Natural killer cell (primary cell): ENCODE measurements around the gene BEST2. TPM values are rescaled to one million over a fixed set of nuclear protein-coding genes. Genes with fewer than 3 reads are reported as not detected.

Source experiments
- ATAC-seq, 3 donors: fragments of 150-1000 bp in 2 of 3; fragments of 200-7000 bp in 1 of 3; cut with Tn5 transposase; 1 replicate in 1 of 3; 2 replicates in 2 of 3; pipeline ENCODE4 v1.10.0; 2021; ENCODE audit warnings: mild to moderate bottlenecking in 2 of 3, moderate library complexity in 2 of 3
- DNase-seq, 2 donors: peaks; one replicate each; pipeline versions ENCODE4 v3.0.0 to v3.0.0-alpha.2; 2013 to 2021; ENCODE audit warnings: mixed read lengths in 1 of 2
- H3K27ac ChIP-seq: one replicate; pipeline ENCODE4 v1.5.1; 2013; ENCODE audit warnings: mild to moderate bottlenecking, low read length
- H3K27me3 ChIP-seq: one replicate; pipeline ENCODE4 v1.6.1; 2013; ENCODE audit warnings: low read length; ENCODE audit not compliant: control insufficient read depth, insufficient read depth
- H3K36me3 ChIP-seq: one replicate; pipeline ENCODE4 v1.6.1; 2013; ENCODE audit warnings: low read length; ENCODE audit not compliant: control insufficient read depth, insufficient read depth
- H3K4me1 ChIP-seq: one replicate; pipeline ENCODE4 v1.6.1; 2013; ENCODE audit warnings: low read length; ENCODE audit not compliant: control insufficient read depth, insufficient read depth
- H3K4me3 ChIP-seq: one replicate; pipeline ENCODE4 v1.5.1; 2013; ENCODE audit warnings: low read length
- H3K9me3 ChIP-seq: one replicate; pipeline ENCODE4 v1.6.1; 2013; ENCODE audit warnings: low read length; ENCODE audit not compliant: control insufficient read depth, insufficient read depth
- H3K27ac Mint-ChIP-seq, 2 donors: one replicate each; pipeline ENCODE4 v1.8.0; 2022; ENCODE audit warnings: mild to moderate bottlenecking in 2 of 2, mixed read lengths in 2 of 2, moderate library complexity in 1 of 2
- H3K27me3 Mint-ChIP-seq, 2 donors: one replicate each; pipeline ENCODE4 v1.8.0; 2022; ENCODE audit warnings: low read depth in 2 of 2, mixed read lengths in 2 of 2
- H3K36me3 Mint-ChIP-seq: one replicate; pipeline ENCODE4 v1.8.0; 2022; ENCODE audit warnings: mixed read lengths
- H3K4me1 Mint-ChIP-seq, 2 donors: one replicate each; pipeline ENCODE4 v1.8.0; 2022; ENCODE audit warnings: mixed read lengths in 2 of 2
- H3K4me3 Mint-ChIP-seq: one replicate; pipeline ENCODE4 v1.8.0; 2022; ENCODE audit warnings: mild to moderate bottlenecking, moderate library complexity, mixed read lengths
- H3K9me3 Mint-ChIP-seq, 2 donors: one replicate each; pipeline ENCODE4 v1.8.0; 2022; ENCODE audit warnings: mixed read lengths in 2 of 2
- WGBS: methylation state at CpG from one replicate; pipeline ENCODE4 v1.1.7; 2013; ENCODE audit warnings: missing lambda C conversion rate; ENCODE audit not compliant: insufficient coverage; 5-methylcytosine and 5-hydroxymethylcytosine counted together
- intact Hi-C: fragments of 100-400 bp; cut with micrococcal nuclease; formaldehyde crosslinking; loops from one replicate; pipeline ENCODE4 v1.14.2; 2022
- total RNA-seq, 4 donors: library from RNA; stranded (reverse); fragments of 120-200 nt in 1 of 4; gene quantifications; one replicate each; pipeline versions ENCODE4 v1.2.3 to v1.2.4, GENCODE V29; 2013 to 2022
- TF ChIP-seq, protein P1 (sequence below): fragments of 200-600 bp; IDR thresholded peaks from one replicate; pipeline ENCODE4 v1.8.0; 2022; ENCODE audit warnings: antibody characterized with exemption

BEST2 gene
- total RNA-seq, 3 donors from 2014 or later (not counting 1 experiment from before 2014, with no cell fraction given) = not detected

GRCh38 chr19:12756150-12756883 lies 4.7 kb downstream of the BEST2 start:
- intact Hi-C loops = loop anchor here (2.0 kb wide), 1 partner anchor 40 kb away; no protein-coding TSS in a partner anchor
- Histone ChIP-seq H3K4me1 (peaks cover 9% of the 10 kb centered on the region), H3K4me3 (no peak overlapping the region), H3K27me3 (peaks cover 2% of the 10 kb centered on the region), H3K36me3 (no peaks in the 10 kb centered on the region), H3K9me3 (no peaks in the 10 kb centered on the region), H3K27ac (no peak overlapping the region)
- WGBS = 91% methylated on average over 19 of the region's 19 CpGs
- DNase-seq (no peak), ATAC-seq (no peak)
- H3K4me3 Mint-ChIP-seq = peak overlapping the region; percentile 9
- H3K27ac Mint-ChIP-seq = no peak overlapping the region
- peaks cover 0 to 12% of the 10 kb centered on the region in 2 donors for H3K27me3 Mint-ChIP-seq
- H3K4me1 Mint-ChIP-seq = peaks cover 0 to 5% of the 10 kb centered on the region in 2 donors
- no peaks in the 10 kb centered on the region for H3K9me3 Mint-ChIP-seq
- TF ChIP-seq, protein P1, sequence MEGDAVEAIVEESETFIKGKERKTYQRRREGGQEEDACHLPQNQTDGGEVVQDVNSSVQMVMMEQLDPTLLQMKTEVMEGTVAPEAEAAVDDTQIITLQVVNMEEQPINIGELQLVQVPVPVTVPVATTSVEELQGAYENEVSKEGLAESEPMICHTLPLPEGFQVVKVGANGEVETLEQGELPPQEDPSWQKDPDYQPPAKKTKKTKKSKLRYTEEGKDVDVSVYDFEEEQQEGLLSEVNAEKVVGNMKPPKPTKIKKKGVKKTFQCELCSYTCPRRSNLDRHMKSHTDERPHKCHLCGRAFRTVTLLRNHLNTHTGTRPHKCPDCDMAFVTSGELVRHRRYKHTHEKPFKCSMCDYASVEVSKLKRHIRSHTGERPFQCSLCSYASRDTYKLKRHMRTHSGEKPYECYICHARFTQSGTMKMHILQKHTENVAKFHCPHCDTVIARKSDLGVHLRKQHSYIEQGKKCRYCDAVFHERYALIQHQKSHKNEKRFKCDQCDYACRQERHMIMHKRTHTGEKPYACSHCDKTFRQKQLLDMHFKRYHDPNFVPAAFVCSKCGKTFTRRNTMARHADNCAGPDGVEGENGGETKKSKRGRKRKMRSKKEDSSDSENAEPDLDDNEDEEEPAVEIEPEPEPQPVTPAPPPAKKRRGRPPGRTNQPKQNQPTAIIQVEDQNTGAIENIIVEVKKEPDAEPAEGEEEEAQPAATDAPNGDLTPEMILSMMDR = no peak
- no peaks in the 10 kb centered on the region for H3K36me3 Mint-ChIP-seq

GRCh38 chr19:12757544-12758274 lies 6.1 kb downstream of the BEST2 start:
- DNase-seq (peak; percentile 70 to 77), ATAC-seq (peak; percentile 80 to 83 (median 82))
- Histone ChIP-seq H3K9me3 (no peaks in the 10 kb centered on the region), H3K27me3 (peaks cover 2% of the 10 kb centered on the region), H3K27ac (no peak overlapping the region), H3K36me3 (no peaks in the 10 kb centered on the region), H3K4me1 (peaks cover 9% of the 10 kb centered on the region), H3K4me3 (no peak overlapping the region)
- Mint-ChIP-seq H3K27ac (no peak overlapping the region), H3K4me3 (no peak overlapping the region), H3K4me1 (peaks cover 0 to 5% of the 10 kb centered on the region in 2 donors), H3K27me3 (peaks cover 0 to 9% of the 10 kb centered on the region in 2 donors), H3K36me3 (no peaks in the 10 kb centered on the region), H3K9me3 (no peaks in the 10 kb centered on the region)
- WGBS = 13% methylated on average over 60 of the region's 60 CpGs
- TF ChIP-seq, protein P1 = peak; percentile 83
- intact Hi-C loops = loop anchor here (1.0 to 2.0 kb wide), 2 partner anchors 41 to 193 kb away; no protein-coding TSS in a partner anchor

DNA sequence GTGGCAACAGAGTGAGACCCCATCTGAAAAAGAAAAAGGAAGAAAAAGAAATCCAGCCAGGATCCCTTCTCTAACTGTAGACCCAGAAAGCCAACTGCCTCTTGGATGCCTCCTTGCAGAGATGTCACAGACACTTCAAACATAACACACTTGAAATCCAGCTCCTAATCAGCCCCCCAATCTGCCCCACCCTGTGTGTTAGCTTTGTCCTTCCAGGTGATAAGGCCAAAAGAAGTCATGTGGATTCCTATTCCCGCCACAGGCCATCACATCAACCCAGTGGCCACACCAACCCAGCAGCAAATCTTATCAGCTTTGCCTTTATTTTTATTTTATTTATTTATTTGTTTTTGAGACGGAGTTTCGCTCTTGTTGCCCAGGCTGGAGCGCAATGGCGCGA lies 8.1 kb downstream of the BEST2 start:
- no peak overlapping the region for H3K27ac ChIP-seq
- TF ChIP-seq, protein P1 = no peak
- no peak for ATAC-seq
- peaks cover 2% of the 10 kb centered on the region for H3K27me3 ChIP-seq
- no peak overlapping the region for H3K27ac Mint-ChIP-seq
- DNase-seq = no peak
- H3K36me3 ChIP-seq = no peaks in the 10 kb centered on the region
- no peaks in the 10 kb centered on the region for H3K36me3 Mint-ChIP-seq
- H3K27me3 Mint-ChIP-seq = peaks cover 0 to 6% of the 10 kb centered on the region in 2 donors
- peaks cover 9% of the 10 kb centered on the region for H3K4me1 ChIP-seq
- H3K4me3 Mint-ChIP-seq = no peak overlapping the region
- 92% methylated on average over 1 of the region's 6 CpGs for WGBS
- no peaks in the 10 kb centered on the region for H3K9me3 Mint-ChIP-seq
- H3K4me1 Mint-ChIP-seq = peaks cover 0 to 5% of the 10 kb centered on the region in 2 donors
- H3K9me3 ChIP-seq = no peaks in the 10 kb centered on the region
- H3K4me3 ChIP-seq = no peak overlapping the region
- intact Hi-C loops = loop anchor here (1.0 kb wide), 1 partner anchor 88 kb away; no protein-coding TSS in a partner anchor
